Coronary artery (tissue), 2 donors: ENCODE results near the gene ARHGAP22.
A peak's percentile ranks its signal among the peaks of the same experiment; 100 is the strongest.

Experiments used
- DNase-seq: peaks from one replicate; pipeline ENCODE4 v3.0.0-alpha.2; 2017; ENCODE audit warnings: low spot score
- H3K27ac ChIP-seq, 2 donors: fragments of 200-600 bp; sonication (generic); one replicate each; pipeline ENCODE4 v1.5.1; 2016 to 2019
- H3K4me3 ChIP-seq: fragments of 200-600 bp; sonication (generic); 2 replicates; pipeline ENCODE4 v1.5.1; 2016; ENCODE audit warnings: mild to moderate bottlenecking, moderate library complexity
- CTCF ChIP-seq: fragments of 200-600 bp; sonication (generic); IDR thresholded peaks from one replicate; pipeline ENCODE4 v1.5.1; 2019; ENCODE audit warnings: antibody characterized with exemption

The ARHGAP22 gene, protein sequence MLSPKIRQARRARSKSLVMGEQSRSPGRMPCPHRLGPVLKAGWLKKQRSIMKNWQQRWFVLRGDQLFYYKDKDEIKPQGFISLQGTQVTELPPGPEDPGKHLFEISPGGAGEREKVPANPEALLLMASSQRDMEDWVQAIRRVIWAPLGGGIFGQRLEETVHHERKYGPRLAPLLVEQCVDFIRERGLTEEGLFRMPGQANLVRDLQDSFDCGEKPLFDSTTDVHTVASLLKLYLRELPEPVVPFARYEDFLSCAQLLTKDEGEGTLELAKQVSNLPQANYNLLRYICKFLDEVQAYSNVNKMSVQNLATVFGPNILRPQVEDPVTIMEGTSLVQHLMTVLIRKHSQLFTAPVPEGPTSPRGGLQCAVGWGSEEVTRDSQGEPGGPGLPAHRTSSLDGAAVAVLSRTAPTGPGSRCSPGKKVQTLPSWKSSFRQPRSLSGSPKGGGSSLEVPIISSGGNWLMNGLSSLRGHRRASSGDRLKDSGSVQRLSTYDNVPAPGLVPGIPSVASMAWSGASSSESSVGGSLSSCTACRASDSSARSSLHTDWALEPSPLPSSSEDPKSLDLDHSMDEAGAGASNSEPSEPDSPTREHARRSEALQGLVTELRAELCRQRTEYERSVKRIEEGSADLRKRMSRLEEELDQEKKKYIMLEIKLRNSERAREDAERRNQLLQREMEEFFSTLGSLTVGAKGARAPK

GRCh38 chr10:48604991-48605508, at the start of gene ARHGAP22:
TSS of gene ARHGAP22 (minus strand) at chr10:48605073. CDS start at chr10:48604796, 277 bp downstream.
- Histone ChIP-seq H3K4me3 (peak within 1 kb of the TSS; percentile 78), H3K27ac (peak within 1 kb of the TSS; percentile 57 to 87)
- TF ChIP-seq CTCF: no peak
- peak; percentile 79 for DNase-seq

- Histone ChIP-seq H3K27ac (no peak overlapping the region), H3K4me3 (no peak overlapping the region)
- no peak for TF ChIP-seq CTCF
- DNase-seq: no peak
These were observed 49.2 kb upstream of the ARHGAP22 start for GRCh38 chr10:48653944-48654698.

DNA sequence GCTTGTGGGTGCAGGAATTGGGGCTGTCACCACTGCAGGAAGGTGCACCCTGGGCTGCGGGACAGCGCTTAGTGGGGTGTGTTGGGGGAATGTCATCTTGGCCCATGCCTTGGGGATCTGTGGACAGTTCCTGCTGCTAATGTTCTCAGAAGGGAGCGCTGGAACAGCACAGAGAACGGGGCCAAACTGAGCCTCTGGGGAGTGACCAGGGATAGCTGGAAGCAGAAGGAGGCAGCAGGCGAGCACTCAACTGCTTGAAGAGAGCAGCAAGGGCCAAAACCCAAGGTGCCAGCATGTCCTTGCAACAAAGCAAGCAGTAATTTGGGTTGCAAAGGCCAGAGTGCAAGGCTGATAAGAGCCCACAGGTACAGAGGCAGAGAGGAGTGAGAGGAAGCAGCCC, 48.5 kb upstream of the ARHGAP22 start:
- H3K4me3 ChIP-seq: no peak overlapping the region
- no peak for TF ChIP-seq CTCF
- no peak for DNase-seq
- H3K27ac ChIP-seq: no peak overlapping the region

DNA sequence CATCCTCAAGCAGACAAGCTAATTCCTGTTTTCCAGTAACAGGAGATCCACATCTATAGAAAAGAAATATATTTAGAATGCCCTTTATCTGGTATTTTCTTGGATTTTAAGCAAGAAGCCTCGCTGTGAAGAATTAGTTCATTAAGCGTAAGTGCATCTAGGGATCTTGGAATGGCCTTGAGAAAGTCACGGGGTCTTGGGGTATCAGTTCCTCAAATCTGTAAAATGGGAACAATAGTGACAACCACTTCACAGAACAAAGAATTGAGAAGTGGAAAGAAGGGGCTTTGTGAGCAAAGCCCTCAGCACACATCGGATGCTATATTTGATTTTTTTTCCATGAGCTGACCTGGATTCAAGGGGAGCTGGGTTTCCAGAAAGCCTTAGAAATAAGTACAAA, 47.5 kb upstream of the ARHGAP22 start:
- no peak for TF ChIP-seq CTCF
- no peak overlapping the region for H3K27ac ChIP-seq
- DNase-seq: no peak
- H3K4me3 ChIP-seq: no peak overlapping the region

DNA sequence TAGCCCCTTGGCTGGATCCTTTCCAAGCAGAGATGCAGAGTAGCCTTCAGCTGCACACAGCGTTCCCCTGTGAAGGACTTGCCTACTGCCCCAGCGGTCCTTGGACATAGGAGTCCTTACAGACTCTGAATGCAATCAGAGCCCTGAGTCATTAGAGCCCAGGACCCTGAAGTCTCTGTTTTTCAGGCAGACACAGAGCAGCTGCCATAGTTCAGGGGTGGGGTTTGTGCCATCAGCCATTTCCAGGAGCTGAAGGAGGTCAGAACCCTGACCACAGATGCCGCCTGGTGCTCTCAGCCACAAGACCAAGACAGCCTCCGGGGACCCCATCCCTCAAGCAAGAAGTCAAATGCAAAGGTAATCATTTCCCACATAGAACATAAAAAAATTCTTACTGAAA, 47.0 kb upstream of the ARHGAP22 start:
- DNase-seq: no peak
- H3K27ac ChIP-seq: no peak overlapping the region
- no peak overlapping the region for H3K4me3 ChIP-seq
- no peak for TF ChIP-seq CTCF

DNA sequence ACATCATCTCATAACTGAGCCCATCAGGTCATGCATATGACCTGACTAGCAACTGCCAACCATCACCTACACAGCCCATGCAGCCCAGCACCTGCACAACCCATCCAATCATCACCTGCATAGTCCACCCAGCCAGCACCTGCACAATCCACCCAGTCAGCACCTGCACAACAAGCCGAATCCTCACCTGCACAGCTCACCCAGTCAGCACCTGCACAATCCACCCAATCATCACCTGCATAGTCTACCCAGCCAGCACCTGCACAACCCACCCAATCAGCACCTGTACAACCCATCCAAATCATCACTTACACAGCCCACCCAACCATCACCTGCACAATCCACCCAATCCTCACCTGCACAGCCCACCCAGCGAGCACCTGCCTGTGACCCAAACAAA, 46.4 kb upstream of the ARHGAP22 start:
- no peak overlapping the region for H3K27ac ChIP-seq
- DNase-seq: no peak
- TF ChIP-seq CTCF: no peak
- H3K4me3 ChIP-seq: no peak overlapping the region
